AG10803 (cell line): Measurements from ENCODE around the gene TRAPPC10.
A peak's percentile ranks its signal among the peaks of the same experiment; 100 is the strongest.

Experiments used
- DNase-seq: peaks from one replicate; pipeline ENCODE4 v3.0.0; 2010; ENCODE audit warnings: low read depth
- H3K4me3 ChIP-seq: 2 replicates; pipeline ENCODE4 v1.5.1; 2011; ENCODE audit warnings: mild to moderate bottlenecking, low read length, control low read depth
- CTCF ChIP-seq: conservative IDR thresholded peaks from 2 replicates; pipeline ENCODE4 v1.5.1; 2011; ENCODE audit warnings: mild to moderate bottlenecking, low read length, control low read depth, inconsistent platforms

Gene TRAPPC10

GRCh38 chr21:43975469-43976098, 36.5 kb upstream of the TRAPPC10 start:
- H3K4me3 ChIP-seq: no peak overlapping the region
- DNase-seq: peak; percentile 49

GRCh38 chr21:43976661-43977060, 35.4 kb upstream of the TRAPPC10 start:
- no peak overlapping the region for H3K4me3 ChIP-seq
- TF ChIP-seq CTCF: no peak
- DNase-seq: peak; percentile 68

More at GRCh38 chr21:43975469-43976098, 36.5 kb upstream of the TRAPPC10 start:
- TF ChIP-seq CTCF: peak; percentile 91

GRCh38 chr21:43978060-43978459, 34.0 kb upstream of the TRAPPC10 start:
- no peak for DNase-seq
- no peak overlapping the region for H3K4me3 ChIP-seq
- TF ChIP-seq CTCF: no peak

GRCh38 chr21:43979654-43980053, 32.5 kb upstream of the TRAPPC10 start:
- TF ChIP-seq CTCF: no peak
- DNase-seq: no peak
- no peak overlapping the region for H3K4me3 ChIP-seq

- H3K4me3 ChIP-seq: no peak overlapping the region
- DNase-seq: no peak
- no peak for TF ChIP-seq CTCF
These were observed 30.8 kb upstream of the TRAPPC10 start for GRCh38 chr21:43981151-43981870.

GRCh38 chr21:43981871-43982210, 30.3 kb upstream of the TRAPPC10 start:
- TF ChIP-seq CTCF: no peak
- DNase-seq: no peak
- H3K4me3 ChIP-seq: no peak overlapping the region

- no peak overlapping the region for H3K4me3 ChIP-seq
- TF ChIP-seq CTCF: no peak
- no peak for DNase-seq
These were observed 29.5 kb upstream of the TRAPPC10 start for GRCh38 chr21:43982489-43983078.
